Stimulated activated CD4-positive, alpha-beta T cell treated with anti-CD3 and anti-CD28 coated beads, TNF-alpha, amount 100 ng/mL, for 48 hours (primary cell): Measurements from ENCODE around the gene GALNT15.

ENCODE experiments used
- DNase-seq, 3 donors: peaks; one replicate each; pipeline ENCODE4 v3.0.0-alpha.2; 2020; ENCODE audit warnings: low read depth in 3 of 3

The GALNT15 gene

DNA sequence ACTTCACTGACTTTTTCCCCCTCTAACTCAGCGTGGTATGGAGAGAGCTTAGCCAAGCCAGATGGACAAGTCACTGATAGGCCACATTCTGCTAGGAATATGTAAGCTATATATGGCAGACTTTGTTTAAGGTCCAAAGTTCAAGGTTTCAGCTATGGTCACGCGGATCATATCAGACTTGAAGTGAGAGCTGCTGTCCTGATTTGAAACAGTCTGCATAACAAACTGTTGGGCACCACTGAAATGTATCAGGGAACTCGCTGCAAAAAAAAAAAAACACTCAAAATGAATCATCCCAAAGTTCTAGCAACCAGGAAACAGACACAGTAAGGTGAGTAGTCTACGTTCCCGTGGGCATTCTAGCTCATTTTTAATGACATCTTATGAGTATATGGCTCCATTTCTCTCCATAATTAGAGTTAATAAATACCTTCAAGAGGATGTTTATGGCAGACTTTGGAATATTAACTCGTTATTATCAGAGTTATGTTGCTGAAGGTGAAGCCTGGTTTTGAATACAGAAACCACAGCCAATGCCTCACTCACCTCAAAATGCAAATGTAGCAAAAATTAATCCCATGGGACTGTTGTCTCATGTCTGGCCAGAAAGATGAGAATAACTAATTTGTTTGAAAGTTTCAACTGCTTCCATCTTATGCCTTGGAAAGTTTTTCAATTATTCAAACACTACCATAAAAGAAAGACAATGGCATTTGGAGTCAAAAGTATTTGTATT, 77.9 kb downstream of the GALNT15 start:
- no peak for DNase-seq

GRCh38 chr3:16252988-16253387, 78.5 kb downstream of the GALNT15 start:
- no peak for DNase-seq

- DNase-seq, result no peak
These were observed 79.1 kb downstream of the GALNT15 start for GRCh38 chr3:16253601-16254000.

DNA sequence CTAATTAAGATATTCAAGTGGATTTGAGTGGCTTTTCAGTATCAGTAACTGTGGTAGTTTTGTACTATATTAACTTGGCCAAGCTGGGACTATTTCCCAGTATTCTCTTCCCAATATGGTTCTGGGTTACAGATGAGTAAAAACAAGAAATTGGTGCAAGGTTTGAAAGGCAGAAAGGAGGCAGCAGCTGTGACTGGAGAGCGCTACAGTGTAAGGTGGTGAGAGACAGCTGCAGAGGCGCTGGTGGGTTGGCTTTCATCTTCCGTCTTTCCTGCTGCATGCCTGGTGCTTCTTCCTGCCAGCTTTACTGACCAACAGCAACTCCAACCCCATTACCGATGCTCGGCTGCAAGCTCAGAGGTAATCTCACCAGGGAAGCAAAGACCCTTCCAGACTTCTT, 80.4 kb downstream of the GALNT15 start:
- DNase-seq, result no peak

GRCh38 chr3:16255326-16255725, 80.8 kb downstream of the GALNT15 start:
- DNase-seq, result no peak

DNA sequence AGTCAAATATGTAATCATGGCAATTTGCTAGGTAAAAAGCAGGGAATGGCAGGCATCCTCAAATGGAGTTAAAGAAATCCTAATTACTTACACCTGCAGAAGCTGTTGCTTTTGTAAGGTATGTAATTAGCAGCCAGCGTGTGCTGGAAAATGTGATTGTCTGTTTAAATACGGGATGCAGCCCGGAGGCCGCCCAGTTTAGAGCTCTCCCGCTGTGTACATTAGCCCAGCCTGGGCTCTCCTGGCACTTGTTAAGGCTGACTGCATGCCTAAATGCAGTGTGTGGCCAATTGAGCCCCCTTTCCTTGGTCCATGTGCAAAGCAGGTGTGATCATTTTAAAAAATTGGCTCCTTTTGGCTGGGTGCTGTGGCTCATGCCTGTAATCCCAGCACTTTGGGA, 81.2 kb downstream of the GALNT15 start:
- no peak for DNase-seq

DNA sequence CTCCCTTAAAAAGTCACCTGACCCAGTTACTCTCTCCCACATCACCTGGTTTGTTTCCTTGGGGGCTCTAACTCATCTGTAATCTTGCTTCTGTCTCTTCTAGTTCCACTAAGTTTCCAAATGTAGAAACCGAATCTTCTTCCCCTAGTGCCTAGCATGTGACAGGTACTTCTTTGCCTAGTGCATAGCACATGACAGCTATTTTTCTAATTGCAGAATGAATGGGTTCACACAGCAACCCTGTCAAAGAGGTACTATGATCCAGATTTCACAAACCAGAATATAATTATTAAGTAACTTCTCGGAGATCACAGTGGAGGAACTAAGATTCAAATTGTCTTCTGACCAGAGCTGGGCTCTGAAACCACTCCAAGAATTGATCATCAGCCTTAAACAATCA, 82.8 kb downstream of the GALNT15 start:
- DNase-seq, result no peak

DNA sequence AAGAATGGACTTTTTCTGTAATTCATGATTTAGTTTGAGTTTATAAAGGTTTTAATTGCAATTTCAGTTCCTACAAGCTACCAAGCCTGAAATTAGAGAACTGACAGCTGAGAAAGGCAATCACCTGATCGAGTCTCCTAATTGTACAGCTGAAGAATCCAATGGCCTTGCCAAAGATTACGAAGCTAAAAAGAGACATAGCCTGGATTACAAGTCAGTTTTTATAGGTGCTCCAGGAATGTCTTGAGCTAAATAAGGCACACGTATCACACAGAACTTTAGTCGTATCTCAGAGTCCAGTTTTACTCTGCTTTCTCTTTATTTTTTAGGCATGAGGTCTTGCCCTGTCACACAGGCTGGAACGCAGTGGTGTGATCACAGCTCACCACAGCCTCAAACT, 83.7 kb downstream of the GALNT15 start:
- DNase-seq, result no peak

DNA sequence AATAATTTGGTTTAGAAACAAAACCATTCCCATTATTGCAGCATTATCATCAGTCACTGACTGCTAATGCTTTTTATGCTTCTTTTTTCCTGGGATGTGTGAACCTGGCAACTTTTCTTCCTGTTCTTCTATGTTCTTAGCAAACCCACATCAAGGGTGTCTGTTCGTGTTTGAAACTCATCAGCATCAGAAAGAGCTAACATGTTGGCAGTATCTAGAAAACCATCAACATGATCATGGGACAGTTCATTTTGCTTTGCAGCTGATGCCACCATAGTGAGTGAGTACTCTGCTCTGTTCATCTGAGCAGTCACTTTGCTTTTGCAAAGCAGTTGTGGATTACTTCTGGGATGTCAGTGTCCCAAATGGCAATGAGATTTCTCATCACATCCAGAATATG, 84.4 kb downstream of the GALNT15 start:
- no peak for DNase-seq

DNA sequence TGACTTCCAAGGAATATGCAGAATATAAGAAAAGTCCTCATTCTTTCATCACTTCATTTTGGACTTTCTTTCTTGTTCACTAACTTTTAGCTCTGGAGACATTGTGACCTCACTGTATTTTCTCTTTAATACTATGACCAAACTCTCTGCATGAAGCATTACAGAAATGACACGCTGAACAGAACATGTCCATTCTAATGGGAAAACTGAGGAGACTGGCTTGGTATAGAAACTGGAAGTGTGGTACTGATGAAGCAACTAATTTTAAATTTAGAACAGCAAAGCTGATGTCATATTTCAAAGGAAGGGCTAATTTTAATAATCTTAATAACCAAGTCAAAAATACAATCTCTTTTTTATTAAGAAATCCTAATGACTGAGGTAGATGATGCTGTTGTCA, 85.6 kb downstream of the GALNT15 start:
- DNase-seq, result no peak

DNA sequence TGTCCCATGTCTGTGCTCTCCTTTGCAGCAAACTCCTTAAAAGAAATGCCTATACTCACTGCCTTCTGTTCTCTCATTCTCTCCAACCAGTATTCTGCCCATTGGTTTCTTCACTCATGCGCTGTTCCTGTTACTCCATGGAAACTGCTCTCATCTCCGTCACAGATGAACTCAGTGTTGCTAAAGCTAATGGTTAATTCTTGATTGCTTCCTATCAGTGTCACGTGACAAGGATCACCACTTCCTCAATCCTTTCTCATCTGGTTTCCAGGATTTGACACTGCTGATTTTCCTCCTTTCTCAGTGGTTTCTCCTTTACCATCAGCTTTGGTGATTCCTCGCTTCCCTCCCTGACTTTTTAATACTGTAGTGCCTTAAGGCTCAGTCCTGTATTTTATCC, 87.7 kb downstream of the GALNT15 start:
- DNase-seq, result no peak

DNA sequence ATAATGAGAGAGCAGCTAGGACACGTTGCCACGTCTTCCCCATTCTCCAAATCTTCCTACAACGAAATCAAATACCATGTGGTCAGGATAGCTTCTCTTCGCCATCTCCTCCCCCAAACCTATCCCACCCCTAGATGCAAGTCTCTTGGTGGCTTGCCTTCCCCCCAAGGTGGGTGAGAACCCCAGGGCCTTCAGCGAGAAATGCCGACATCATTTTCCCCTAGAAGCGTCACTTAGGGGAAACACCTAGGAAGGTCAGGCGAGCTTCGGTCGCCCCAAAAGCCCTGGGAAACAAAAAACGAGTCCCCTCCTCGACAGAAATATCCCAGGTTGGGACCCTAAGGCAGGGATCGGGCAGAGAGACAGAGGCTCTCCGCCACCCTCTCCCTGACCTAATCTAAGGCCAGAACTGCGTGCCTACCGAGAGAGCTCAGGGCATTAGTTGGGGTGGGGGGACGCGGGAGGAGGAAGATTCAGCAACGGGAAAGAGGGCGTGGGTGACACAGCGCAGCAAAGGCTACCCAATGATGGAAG, 89.8 kb downstream of the GALNT15 start:
- no peak for DNase-seq

DNA sequence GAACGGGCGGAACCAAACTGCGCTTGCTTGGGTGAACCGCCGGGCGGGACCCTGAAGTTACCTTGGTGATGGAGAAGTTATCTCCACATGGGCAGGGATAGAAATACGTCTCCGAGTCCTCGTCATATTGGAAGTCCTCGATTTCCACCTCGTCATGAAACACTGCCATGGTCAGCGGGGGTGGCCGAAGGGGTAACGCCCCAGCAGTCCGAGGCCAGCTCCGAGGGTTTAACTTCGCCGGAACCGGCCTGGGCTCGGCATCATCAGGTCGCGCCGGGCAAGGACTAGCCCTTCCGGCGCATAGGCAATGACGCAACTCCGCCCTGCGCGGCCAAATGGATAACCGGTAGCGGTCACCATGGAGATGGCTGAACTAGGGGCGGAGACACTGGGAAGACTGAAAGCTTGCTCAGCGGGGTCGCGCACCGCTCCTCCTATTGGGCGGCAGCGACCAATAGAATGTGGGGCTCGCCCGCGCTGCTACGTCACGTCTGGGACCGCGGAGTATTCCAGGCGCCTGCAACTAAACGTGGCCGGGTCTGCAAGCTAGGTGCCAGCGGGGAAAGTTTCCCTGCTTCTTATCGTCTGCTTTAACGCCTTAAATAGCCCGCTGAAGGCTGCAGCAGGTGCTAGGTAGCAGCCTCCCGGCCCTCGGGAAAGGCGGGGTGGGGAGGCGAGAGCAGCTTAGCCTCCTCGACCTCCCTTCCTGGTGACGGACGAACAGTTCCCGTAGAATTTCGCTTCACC, 90.4 kb downstream of the GALNT15 start, which contains the start of the genes DPH3 and OXNAD1:
Gene DPH3, minus strand, starts transcription at position 236 of the 747 bp plus-strand sequence. Its CDS starts 67 bp downstream, at position 169.
Gene OXNAD1, plus strand, starts transcription at position 505 of the 747 bp plus-strand sequence. CDS start 5,741 bp downstream, outside the sequence.
- DNase-seq, result peak; percentile 98 to 99 (median 98)

DNA sequence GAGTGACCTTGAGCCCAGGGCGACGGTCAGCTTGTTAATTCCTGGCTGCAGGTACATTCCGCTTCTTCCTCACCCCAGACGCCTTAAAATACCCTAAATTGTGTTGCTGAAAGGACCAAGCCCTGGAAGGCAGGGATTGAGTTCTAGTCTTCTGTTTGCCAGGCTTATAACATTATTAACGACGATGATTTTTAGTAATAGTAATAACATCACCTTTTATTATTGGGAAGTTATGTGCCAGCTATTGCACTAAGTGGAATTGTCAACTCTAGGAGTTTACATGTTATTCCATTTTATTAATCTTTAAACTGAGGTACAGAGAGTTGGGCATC, 90.9 kb downstream of the GALNT15 start:
- DNase-seq, result no peak

DNA sequence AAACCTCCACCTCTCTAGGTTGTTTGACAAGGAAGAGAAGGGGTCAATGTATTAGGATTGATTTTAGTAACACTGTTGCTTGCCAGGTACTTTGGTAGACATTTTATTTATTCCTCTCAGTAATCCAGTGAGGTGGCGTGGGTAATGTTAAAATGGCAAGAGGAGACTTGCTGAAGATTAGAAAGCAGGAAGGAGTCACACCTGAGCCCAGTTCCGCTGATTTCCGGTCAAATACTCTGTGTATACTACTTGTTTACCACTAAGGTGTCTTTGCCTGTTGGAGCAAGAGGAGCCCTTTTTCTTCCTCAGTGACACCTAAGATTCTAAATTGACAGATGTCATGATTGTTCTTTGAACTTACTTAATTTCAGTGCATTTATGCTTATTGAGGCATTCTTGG, 92.2 kb downstream of the GALNT15 start:
- no peak for DNase-seq

DNA sequence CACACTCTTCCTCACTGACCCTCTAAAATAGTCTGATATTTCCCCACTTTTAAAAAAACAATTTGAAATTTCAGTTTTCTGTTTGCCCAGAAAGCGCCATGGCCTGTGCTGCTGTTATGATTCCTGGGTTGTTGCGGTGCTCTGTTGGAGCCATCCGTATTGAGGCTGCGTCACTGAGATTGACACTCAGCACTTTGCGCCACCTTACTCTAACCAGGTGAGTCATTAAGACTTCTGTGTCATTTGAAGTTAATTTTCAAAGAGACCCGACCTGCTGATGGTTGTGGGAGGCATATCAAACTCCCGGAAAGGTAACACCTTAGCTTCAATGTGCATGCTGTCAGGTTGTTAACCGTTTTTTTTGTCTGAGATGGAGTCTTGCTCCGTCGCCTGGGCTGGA, 96.4 kb downstream of the GALNT15 start:
- DNase-seq, result no peak

GRCh38 chr3:16272588-16272987, 98.1 kb downstream of the GALNT15 start:
- DNase-seq, result no peak

GRCh38 chr3:16273867-16274266, 99.4 kb downstream of the GALNT15 start:
- no peak for DNase-seq

DNA sequence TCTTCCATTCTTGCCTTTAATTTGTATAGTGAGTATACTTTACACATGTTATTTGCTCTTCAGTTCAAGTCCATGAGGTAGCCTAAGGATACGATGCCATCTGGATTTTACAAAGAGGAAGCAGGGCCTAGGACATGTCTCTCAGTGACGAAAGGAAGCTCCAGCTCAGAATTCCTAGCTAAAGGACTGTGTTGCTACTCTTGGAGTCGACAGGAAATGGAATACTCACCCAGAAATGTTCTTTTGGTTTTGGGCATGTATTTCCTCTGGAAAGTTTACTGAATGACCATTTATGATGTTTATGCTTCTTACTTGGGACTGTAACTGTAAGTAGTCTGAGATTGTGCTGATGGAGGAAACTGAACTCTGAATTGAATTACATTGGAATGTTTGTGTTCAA, 103.0 kb downstream of the GALNT15 start:
- DNase-seq, result no peak

GRCh38 chr3:16279010-16279801, 104.7 kb downstream of the GALNT15 start:
- no peak for DNase-seq

- no peak for DNase-seq
These were observed 106.2 kb downstream of the GALNT15 start for GRCh38 chr3:16280671-16281070.
